Islet precursor cell (in vitro differentiated cells): Measurements from ENCODE around the gene AFG1L.
"Not testable (repeated sequence)": the region's sequence is repeated elsewhere in the genome, so short reads cannot be mapped to it uniquely, and the experiment has no call there.

ENCODE experiments used
- DNase-seq: peaks from one replicate; pipeline ENCODE4 v3.0.0-alpha.2; 2018

AFG1L gene

GRCh38 chr6:108560463-108561308 is 265.8 kb downstream of the AFG1L start, which contains the start of gene FOXO3:
FOXO3 (plus strand) TSS chr6:108560917; CDS start chr6:108561209, 292 bp downstream.
- peak; percentile 97 for DNase-seq

GRCh38 chr6:108561309-108561647 is 266.4 kb downstream of the AFG1L start:
- not testable (repeated sequence) for DNase-seq

- peak; percentile 60 for DNase-seq
These were observed 267.1 kb downstream of the AFG1L start for GRCh38 chr6:108561742-108562502.

- DNase-seq: peak; percentile 90
These were observed 267.7 kb downstream of the AFG1L start for GRCh38 chr6:108562503-108562993.

GRCh38 chr6:108563292-108563691 is 268.4 kb downstream of the AFG1L start:
- DNase-seq: no peak

DNA sequence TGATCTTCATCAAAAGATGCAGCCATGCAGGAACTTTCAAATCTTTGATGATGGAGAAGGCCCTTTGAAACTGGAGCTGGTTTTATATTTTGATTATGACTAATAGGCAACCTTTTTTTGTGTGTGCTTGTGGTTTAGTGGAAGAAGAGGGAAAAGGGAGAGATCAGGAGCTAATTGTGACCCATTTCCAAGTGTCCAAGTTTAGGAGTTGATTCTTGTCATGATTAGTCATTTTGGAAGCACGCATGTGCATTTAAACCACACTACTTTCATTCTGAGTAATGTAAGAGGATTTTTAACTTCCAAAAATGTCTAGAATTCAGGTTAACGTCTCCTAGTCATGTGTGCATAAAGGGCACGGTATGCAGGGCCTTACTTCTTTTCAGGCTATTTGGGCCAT is 269.3 kb downstream of the AFG1L start:
- DNase-seq: no peak

DNA sequence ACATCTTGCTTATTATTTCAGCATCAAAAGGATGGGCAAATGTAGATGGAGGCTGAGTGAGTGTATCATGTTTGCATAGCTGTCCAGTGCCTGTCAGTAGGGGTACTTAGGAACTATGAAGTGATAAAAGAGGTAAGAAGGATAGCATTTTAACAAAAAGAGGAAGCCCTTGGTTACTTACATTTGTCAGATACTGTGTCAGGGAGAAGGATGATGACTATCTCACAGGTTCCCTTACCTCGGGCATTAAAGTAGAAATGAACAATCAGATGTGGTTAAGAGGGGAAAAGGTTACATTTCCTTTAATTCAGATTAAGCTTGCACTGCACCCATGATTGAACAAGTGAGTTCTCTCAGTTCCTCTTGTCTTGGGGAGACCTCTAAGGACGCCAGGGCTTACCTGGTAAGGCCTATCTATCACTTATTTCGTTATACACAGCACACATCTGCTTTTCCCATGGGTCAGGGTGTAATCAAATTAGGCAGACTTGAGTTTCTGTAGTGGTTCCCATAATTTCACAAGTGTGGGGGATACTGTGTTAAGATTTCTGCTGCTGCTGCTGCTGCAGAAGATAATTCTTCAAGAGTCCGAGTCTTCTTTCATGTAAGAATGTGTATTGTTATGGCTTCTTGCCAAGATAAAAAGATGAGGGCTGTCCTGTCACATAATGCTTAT is 270.4 kb downstream of the AFG1L start:
- DNase-seq: no peak

GRCh38 chr6:108565893-108566292 is 271.0 kb downstream of the AFG1L start:
- DNase-seq: no peak

GRCh38 chr6:108566406-108566805 is 271.6 kb downstream of the AFG1L start:
- DNase-seq: no peak

DNA sequence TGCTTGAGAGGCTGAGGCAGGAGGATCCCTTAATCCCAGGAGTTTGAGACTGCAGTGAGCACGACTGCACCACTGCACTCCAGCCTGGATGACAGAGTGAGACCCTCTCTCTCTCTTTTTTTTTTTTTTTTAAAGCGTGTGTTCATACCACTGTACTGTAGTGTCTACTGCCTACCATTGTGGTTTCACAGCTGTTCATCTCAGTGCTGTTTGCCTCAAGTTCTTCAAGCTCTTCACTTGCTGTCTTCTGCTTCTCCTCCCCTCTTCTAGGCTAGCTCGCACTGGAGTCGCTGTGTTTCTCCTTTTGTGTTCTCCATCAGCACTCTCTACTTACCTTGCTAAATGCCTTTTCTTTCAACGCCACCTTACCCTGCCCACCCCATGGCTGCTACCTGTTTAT is 273.2 kb downstream of the AFG1L start:
- no peak for DNase-seq

- no peak for DNase-seq
These were observed 273.9 kb downstream of the AFG1L start for GRCh38 chr6:108568551-108569305.

DNA sequence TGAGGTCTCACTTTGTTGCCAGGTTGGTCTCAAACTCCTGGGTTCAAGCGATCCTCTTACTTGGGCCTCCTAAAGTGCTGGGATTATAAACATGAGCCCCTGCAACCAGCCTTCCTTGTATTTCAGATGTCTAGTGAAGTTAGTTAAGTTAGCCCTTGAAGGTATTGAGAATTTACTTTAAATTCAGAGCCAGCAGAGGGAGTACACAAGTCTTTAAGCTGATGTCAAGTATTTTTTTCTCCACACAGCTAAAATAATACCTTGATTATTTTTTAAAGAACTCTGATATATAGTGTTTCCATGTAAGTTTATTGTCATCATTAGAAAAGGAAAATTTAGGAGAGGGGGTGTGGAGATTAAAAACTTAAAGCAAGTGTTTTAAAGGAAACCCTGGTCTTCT is 275.7 kb downstream of the AFG1L start:
- no peak for DNase-seq

DNA sequence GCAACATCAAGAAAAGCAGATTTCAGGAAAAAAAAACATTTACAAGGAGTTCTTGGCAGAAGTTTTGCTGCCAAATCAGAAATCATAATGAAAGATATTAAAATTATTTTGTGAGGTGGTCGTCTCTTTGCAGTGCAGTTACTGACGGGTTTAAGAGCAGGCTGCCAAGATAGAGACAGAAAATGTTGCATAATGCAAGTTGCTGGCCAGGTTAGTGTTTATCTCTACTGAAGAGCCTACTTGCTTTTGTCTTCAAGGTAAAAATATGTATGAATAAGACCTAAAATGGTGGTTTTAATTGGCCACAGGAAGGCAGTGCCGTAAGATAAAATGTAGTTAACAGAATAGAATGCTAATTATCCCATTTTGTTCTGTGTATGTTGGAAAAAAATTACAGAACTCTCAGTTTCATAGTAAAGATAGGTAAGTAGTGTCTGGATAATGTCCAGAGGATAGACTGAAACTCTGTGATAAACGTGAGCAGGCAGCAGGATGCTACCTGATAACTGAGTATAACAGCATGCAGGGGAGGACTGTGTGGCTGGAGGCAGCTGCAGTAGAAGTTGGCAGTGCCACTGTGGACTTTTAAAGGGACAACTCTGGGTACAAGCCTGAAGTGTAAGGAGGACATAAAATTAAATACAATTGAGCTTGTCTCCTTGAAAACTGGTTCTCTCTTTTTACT is 279.7 kb downstream of the AFG1L start:
- DNase-seq: no peak
